K562 (cell line): ENCODE data around the gene AAMP. TPM values are rescaled to one million over a fixed set of nuclear protein-coding genes. Genes with fewer than 3 reads are reported as not detected.

Source experiments
- CEBPG ChIP-seq, 3 experiments: fragments of 200-800 bp in 1 of 3; sonication (Bioruptor generic) in 1 of 3; sonication (generic) in 1 of 3; formaldehyde crosslinking in 1 of 3; IDR thresholded peaks in 2 of 3; conservative IDR thresholded peaks in 1 of 3; 2 replicates each; pipeline versions ENCODE4 v1.6.1 to v1.8.0; 2016 to 2022; ENCODE audit warnings: missing compliant biosample characterization in 2 of 3, missing genetic modification characterization in 2 of 3, mild to moderate bottlenecking in 1 of 3, missing genetic modification reagents in 1 of 3
- GABPA ChIP-seq: fragments of 200-800 bp; sonication (Bioruptor generic); conservative IDR thresholded peaks from 2 replicates; pipeline ENCODE4 v1.6.1; 2016; ENCODE audit warnings: low read depth, missing genetic modification characterization, missing compliant biosample characterization
- HCFC1 ChIP-seq: IDR thresholded peaks from 2 replicates; pipeline ENCODE4 v1.6.1; 2012; ENCODE audit warnings: low read depth, low read length, improper control_type of control experiment
- HDAC1 ChIP-seq, 2 experiments: fragments of 450-650 bp; IDR thresholded peaks; 2 replicates each; pipeline ENCODE4 v1.6.1; 2016 to 2017; ENCODE audit warnings: inconsistent platforms in 1 of 2, mild to moderate bottlenecking in 1 of 2, moderate library complexity in 1 of 2
- HLTF ChIP-seq: fragments of 450-650 bp; IDR thresholded peaks from 2 replicates; pipeline ENCODE4 v1.6.1; 2016
- KAT8 ChIP-seq: fragments of 450-650 bp; IDR thresholded peaks from 2 replicates; pipeline ENCODE4 v1.6.1; 2016; ENCODE audit warnings: low read depth, mild to moderate bottlenecking
- KDM5B ChIP-seq: fragments of 200-600 bp; sonication (generic); IDR thresholded peaks from 2 replicates; pipeline ENCODE4 v1.6.1; 2012; ENCODE audit warnings: low read depth, mild to moderate bottlenecking, moderate library complexity, low read length, control low read depth, inconsistent platforms; ENCODE audit not compliant: insufficient replicate concordance
- SMAD3 ChIP-seq: fragments of 450-650 bp; formaldehyde crosslinking; conservative IDR thresholded peaks from 2 replicates; pipeline ENCODE4 v1.4.0; 2020; ENCODE audit warnings: mild to moderate bottlenecking
- ZBTB34 ChIP-seq: fragments of 250-450 bp; sonication (Bioruptor Pico); IDR thresholded peaks from 2 replicates; pipeline ENCODE4 v1.8.0; 2021; ENCODE audit warnings: mild to moderate bottlenecking, moderate library complexity
- polyA plus RNA-seq, 8 experiments: library from polyadenylated mRNA; depleted of rRNA in 4 of 8; stranded (reverse) in 5 of 8; unstranded in 3 of 8; fragments of >200 nt; fragmentation: Nextera tagmentation in 2 of 8; fragmentation: Illumina TruSeq in 1 of 8; extraction: Ambion mirVana in 2 of 8; extraction: Trizol in 1 of 8; gene quantifications; 2 replicates each; pipeline versions ENCODE4 v1.2.1 to v1.2.3, GENCODE V29; 2011 to 2014; ENCODE audit warnings: inconsistent platforms in 1 of 8, missing spikeins in 1 of 8
- total RNA-seq, 7 experiments: library from RNA; depleted of rRNA in 6 of 7; stranded (reverse); fragments of >200 nt in 6 of 7; fragmentation: Illumina TruSeq in 2 of 7; extraction: Trizol in 2 of 7; gene quantifications; 2 replicates each; pipeline versions ENCODE4 v1.2.1 to v1.2.3, GENCODE V29; 2011 to 2021; ENCODE audit warnings: low replicate concordance in 1 of 7

Gene AAMP
- total and polyA plus RNA-seq, 9 of the 15 experiments (the other 6 are each of a cell fraction or from before 2014, with no cell fraction given), result 5.7 to 197 (median 94.1) TPM

GRCh38 chr2:218290316-218291261 is 20.7 kb upstream of the AAMP start (continued):
- TF ChIP-seq CEBPG (CRISPR knock-in tag; IDR thresholded peaks at IDR 0.05) (no peak), CEBPG (tag; conservative IDR thresholded peaks at IDR 0.05 in 1 of 2, IDR thresholded peaks at IDR 0.05 in 1 of 2) (no peak), ZBTB34 (no peak), SMAD3 (CRISPR knock-in tag) (no peak), HDAC1 (IDR thresholded peaks at IDR 0.05) (no peak), KAT8 (no peak), HLTF (no peak), KDM5B (peak; percentile 24), HCFC1 (no peak), GABPA (tag) (no peak)
- TF ChIP-seq, all 486 proteins: peak for 8
